DMS 273 treated with DMSO at 0.1 percent for 48 hours (cell line): ENCODE measurements around the gene NCOA7.
"Not testable (repeated sequence)": the region's sequence is repeated elsewhere in the genome, so short reads cannot be mapped to it uniquely, and the experiment has no call there.

Experiments used
- DNase-seq: peaks from one replicate; lab custom pipeline; 2025; lab: John Stamatoyannopoulos, UW

Gene NCOA7

DNA sequence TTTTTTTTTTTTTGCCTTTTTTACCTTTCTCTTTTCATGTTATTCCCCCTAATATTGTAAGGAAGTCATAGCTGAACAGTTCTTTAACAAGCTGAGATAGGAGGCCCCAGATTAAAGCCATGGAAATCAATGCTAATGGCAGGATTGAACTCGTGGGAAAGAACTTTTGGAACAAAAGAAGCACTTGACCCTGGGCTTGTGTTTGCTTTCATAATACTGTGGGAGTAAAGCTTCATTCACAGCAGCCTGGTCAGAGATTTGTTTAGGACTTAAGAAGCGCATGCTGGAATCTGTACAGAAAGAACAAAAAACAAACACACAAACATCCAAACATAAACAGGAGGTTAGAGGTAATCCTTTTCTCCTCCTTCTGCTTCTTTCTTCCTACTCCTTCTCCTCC is 36.2 kb upstream of the NCOA7 start:
- DNase-seq: no peak

- DNase-seq: no peak
These were observed 31.4 kb upstream of the NCOA7 start for GRCh38 chr6:125759184-125759902.

- no peak for DNase-seq
These were observed 30.8 kb upstream of the NCOA7 start for GRCh38 chr6:125759959-125760457.

DNA sequence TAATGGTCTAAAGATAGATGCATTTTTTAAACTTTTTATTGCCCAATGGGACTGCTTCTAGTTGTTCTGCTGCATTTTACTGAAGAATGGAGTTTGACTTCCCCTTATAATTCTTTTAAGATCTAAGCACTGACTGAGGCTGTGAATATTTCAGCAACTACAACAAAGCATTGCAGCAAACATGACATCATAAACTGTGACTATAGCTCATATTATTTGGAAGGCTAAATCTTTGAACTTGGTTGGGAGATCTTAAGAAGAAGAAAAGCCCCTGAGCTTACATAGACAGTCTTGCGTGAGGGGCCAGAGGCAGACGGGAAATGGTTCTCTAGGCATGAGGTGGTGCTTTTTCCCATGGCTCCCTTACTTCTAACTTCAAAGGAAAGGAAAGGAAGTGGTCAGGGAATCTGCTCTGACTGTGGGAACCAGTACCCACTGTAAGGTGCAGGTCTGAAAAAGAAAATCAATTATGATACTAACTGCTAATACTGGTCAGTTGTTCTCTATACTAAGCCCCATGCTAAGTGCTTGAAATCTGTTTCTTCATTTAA is 26.6 kb upstream of the NCOA7 start:
- no peak for DNase-seq

DNA sequence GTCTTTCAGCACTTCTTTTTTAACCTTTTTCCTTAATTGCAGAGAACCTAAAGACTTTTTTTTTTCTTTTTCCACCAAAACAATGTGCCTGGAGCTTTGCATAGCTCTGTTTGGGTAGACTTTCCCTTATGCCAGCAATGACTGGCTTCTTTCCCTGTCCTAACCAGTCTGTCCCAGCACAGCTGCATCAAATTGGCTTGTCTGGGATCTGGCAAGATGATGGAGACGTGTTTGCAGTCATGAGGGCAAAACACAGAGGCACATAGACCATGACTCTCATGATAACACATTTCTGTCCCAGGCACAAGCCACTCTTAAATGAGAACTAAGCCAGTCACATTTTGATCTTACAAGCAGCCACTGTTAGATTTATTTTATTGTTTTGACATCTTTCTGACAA is 24.8 kb upstream of the NCOA7 start:
- no peak for DNase-seq

DNA sequence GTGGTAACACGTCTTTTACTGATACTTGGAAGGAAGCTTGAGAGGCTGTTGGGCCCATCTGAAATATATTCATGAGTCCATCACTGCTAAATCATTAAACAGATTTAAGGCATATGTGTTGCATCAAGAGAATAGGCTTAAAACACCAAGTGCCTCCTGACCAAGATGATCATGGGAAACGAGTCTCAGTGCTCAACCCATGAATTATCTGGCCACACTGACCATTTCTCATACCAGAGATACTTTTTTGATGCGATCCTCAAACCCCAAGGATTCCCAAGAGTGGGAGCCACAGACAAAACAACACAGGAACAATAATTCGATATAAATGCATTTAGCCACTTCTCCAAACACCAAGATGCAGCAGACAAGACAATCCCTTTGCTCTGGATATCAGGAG is 24.1 kb upstream of the NCOA7 start:
- no peak for DNase-seq

GRCh38 chr6:125769147-125769783 is 21.5 kb upstream of the NCOA7 start:
- DNase-seq: no peak

GRCh38 chr6:125773387-125774341 is 17.1 kb upstream of the NCOA7 start:
- DNase-seq: no peak

GRCh38 chr6:125776107-125776826 is 14.5 kb upstream of the NCOA7 start:
- not testable (repeated sequence) for DNase-seq

DNA sequence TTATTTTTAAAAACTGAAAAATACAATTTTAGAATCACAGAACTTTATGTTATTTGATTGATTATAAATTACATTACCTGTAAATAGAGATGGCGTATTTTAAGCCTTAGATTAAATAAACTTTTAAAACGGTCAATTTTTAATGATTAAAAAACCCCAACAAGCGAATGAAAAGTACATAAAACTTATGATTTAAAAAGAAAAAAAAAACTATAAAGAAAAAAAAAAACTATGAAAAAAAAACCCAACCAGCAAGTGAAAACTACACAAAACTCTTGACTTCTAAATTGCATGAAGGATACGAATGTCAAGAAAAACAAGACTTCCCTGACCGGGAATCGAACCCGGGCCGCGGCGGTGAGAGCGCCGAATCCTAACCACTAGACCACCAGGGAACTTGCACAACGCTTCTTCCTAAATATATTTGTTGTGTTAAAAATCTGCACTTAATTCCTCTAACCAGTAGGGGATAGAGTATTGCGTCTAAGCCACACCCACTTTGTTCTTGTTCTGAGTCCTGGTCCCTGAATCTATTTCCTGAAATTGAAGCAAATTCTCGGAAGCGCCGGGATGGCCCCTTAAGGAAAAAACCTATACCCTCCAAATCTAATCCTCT is 10.7 kb upstream of the NCOA7 start:
- peak; percentile 95 for DNase-seq

DNA sequence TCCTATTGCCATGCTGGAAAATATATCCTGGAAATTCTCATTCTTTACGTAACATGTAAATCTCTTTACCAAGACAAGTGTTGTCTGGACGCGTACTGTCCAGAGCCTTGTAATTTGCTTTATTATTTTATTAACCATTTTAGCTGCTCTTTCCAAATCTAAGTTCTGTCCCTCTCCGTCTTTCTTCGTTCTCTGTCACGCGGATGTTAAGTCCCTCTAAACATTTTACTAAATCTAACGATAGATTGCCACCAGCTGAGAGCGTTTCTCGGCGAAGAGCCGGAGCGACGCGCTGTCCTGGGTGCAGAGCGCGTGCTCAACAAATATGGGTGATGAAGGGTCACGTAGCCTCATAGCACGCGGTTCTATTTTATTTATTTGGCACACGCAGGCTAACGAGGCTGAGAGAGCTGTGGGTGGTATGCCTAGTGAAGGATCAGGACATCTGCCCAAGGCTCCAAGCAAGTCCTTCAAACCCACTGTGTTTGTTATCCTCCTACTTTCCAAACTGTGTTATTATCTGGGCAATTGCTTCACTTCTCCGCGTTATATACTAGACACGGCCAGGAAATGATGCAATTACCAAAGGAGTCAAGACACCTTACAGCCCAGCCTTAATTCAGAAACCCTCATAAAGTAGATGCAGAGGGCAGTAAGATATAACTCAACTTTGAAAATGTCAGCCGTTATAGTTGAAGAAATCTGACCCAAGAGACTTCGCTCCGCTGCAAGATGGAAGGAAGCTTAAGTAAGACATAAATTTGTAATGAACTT is 10.0 kb upstream of the NCOA7 start:
- DNase-seq: peak; percentile 89

- DNase-seq: peak; percentile 70
These were observed 9.4 kb upstream of the NCOA7 start for GRCh38 chr6:125781314-125781868.

- DNase-seq: no peak
These were observed 6.4 kb upstream of the NCOA7 start for GRCh38 chr6:125784365-125784764.

DNA sequence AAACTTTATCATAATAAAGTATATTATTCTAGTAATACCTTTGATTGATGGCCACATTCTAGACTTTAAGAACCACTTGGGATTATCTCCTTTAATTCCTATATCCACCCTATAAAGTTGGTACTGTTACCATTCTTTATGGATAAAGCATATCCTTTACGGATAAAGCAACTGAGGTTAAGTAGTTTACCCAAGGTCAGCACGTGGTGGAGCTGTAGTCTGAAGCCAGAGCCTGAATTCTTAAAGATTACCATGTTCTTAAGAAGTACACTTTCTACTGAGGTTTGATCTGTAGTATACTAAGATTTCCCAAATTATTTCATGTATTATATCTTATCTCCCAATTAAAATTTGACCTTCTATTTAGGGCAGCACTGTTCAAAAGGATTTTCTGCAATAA is 3.0 kb upstream of the NCOA7 start:
- DNase-seq: no peak

- no peak for DNase-seq
These were observed 1.6 kb upstream of the NCOA7 start for GRCh38 chr6:125789167-125789566.

DNA sequence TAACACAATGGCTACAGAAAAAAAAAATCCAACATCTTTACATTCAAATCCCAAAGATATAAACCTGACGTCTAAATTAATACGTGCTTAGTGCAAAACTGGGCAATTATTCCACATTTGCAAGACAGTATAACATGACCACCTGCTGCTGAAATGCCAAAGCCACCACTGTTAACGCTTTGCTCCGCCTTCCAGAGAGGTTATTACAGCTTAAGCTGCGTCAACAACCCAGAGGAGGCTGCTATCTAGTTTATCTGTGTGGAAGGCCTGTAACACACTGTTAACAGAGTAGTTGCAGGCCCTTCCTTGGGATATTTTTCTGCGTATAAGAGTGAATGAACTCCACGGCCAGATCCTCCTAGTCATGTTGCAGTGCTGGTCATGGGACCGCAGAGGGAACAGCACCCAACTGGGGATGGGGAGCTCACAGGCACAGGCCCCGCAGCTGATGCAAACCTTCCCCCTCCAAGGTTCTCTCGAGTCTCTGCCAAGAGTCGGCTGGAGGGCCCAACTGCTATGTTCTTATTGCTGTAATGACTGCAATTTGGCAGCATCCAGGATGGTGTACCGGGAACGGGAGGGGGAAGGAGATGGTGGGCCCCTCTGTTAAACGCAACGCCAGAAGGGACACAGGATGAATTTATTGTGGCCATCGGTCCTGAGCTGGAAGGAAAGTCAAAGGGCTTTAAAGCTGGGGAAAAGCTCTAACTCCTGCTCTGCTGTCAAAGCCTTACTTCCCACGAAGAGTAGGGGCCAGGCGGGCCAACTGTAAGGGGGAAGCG is 993 bp upstream of the NCOA7 start:
- peak; percentile 73 for DNase-seq

DNA sequence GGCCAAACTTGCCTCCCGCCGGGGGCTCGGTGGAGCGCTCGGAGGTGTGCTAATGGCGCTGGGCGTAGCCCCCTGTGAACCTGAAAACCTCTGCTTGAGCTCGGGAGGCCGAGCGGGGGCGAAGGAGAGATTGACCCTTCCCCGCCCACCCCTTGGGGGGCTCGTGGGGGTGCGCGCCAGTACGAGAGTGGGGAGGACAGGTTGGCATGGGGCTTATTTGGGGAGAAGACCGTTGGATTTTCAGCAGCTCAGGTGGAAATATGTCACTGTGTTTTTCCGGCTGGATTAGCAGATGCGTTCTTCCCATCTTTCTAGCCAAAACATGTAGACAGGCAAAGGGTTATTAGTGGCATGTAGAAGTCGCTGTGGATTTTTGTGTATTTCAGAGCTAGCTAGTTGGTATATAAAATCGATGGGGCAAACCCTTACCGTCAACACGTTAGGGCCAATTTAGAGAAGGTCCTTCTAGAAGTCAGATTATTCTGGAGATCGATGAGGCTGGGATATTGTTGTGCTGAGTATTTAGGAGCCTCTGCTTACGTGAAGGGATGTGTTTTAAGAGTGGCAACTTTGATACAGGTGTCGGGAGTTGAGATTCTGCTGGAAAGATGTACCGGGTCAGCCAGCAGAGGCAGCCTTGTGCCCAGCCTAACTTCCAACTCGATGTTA is 525 bp downstream of the NCOA7 start:
- peak; percentile 40 for DNase-seq

GRCh38 chr6:125791820-125792165 is 1.0 kb downstream of the NCOA7 start:
- no peak for DNase-seq

GRCh38 chr6:125792172-125792571 is 1.4 kb downstream of the NCOA7 start:
- DNase-seq: no peak
